ENCODE results near the gene INPP5E.

GRCh38 chr9:136402067-136402466 lies 37.6 kb downstream of the INPP5E start:
- TF ChIP-seq POLR2A (IDR thresholded peaks at IDR 0.05; ENCODE audit: low read length) (no peak), GATA1 (IDR thresholded peaks at IDR 0.05; ENCODE audit: low read depth, low read length) (no peak)

Data from erythroblast (primary cell).